Ureter (tissue), 1 donor: ENCODE measurements around the gene INKA2. TPM values are rescaled to one million over a fixed set of nuclear protein-coding genes. Genes with fewer than 3 reads are reported as not detected.

Experiments used
- DNase-seq: peaks from one replicate; pipeline ENCODE4 v3.0.0-alpha.2; 2020; ENCODE audit warnings: low spot score
- total RNA-seq: library from RNA; stranded (reverse); gene quantifications from one replicate; pipeline ENCODE4 v1.2.4, GENCODE V29; 2023
- donor health status: DM: yes; HTN: yes; CAD: no.

INKA2 gene
- total RNA-seq, 1 donor from 2014 or later = 5.7 TPM

GRCh38 chr1:111733183-111733991 lies 5.8 kb downstream of the INKA2 start:
- DNase-seq = peak; percentile 44

- DNase-seq = peak; percentile 26
Measured at GRCh38 chr1:111732718-111733117, 6.5 kb downstream of the INKA2 start.

- peak; percentile 35 for DNase-seq
Measured at GRCh38 chr1:111731956-111732355, 7.2 kb downstream of the INKA2 start.

GRCh38 chr1:111730706-111731105 lies 8.5 kb downstream of the INKA2 start:
- no peak for DNase-seq

GRCh38 chr1:111729946-111730681 lies 9.1 kb downstream of the INKA2 start:
- peak; percentile 26 for DNase-seq

GRCh38 chr1:111729271-111729921 lies 9.8 kb downstream of the INKA2 start:
- peak; percentile 36 for DNase-seq

GRCh38 chr1:111727056-111727455 lies 12.1 kb downstream of the INKA2 start:
- peak; percentile 25 for DNase-seq

- DNase-seq = no peak
Measured at GRCh38 chr1:111725192-111725591, 14.0 kb downstream of the INKA2 start.

GRCh38 chr1:111723871-111724270 lies 15.3 kb downstream of the INKA2 start:
- DNase-seq = no peak

- DNase-seq = no peak
Measured at GRCh38 chr1:111723091-111723806, 15.9 kb downstream of the INKA2 start.

- no peak for DNase-seq
Measured at GRCh38 chr1:111720977-111721786, 18.0 kb downstream of the INKA2 start.

GRCh38 chr1:111720274-111720976 lies 18.8 kb downstream of the INKA2 start:
- no peak for DNase-seq

GRCh38 chr1:111719674-111720132 lies 19.5 kb downstream of the INKA2 start:
- DNase-seq = no peak

- no peak for DNase-seq
Measured at GRCh38 chr1:111719135-111719534, 20.1 kb downstream of the INKA2 start.

GRCh38 chr1:111717450-111717849 lies 21.7 kb downstream of the INKA2 start:
- DNase-seq = no peak

GRCh38 chr1:111716333-111716732 lies 22.9 kb downstream of the INKA2 start:
- no peak for DNase-seq

GRCh38 chr1:111709986-111710385 lies 29.2 kb downstream of the INKA2 start:
- DNase-seq = no peak

GRCh38 chr1:111707906-111708305 lies 31.3 kb downstream of the INKA2 start:
- DNase-seq = no peak

GRCh38 chr1:111706921-111707320 lies 32.3 kb downstream of the INKA2 start:
- no peak for DNase-seq

- DNase-seq = no peak
Measured at GRCh38 chr1:111705841-111706240, 33.4 kb downstream of the INKA2 start.
